Panc1 (cell line): ENCODE data around the gene FSTL1.

Experiments used
- CTCF ChIP-seq: fragments of 450-650 bp; IDR thresholded peaks from 2 replicates; pipeline ENCODE4 v1.5.1; 2017; ENCODE audit warnings: mild to moderate bottlenecking
- POLR2AphosphoS5 ChIP-seq: IDR thresholded peaks from 2 replicates; pipeline ENCODE4 v1.6.1; 2012; ENCODE audit warnings: mild to moderate bottlenecking, low read depth, low read length, moderate library complexity
- REST ChIP-seq, 2 experiments: IDR thresholded peaks; 2 replicates each; pipeline ENCODE4 v1.6.1; 2011 to 2012; ENCODE audit warnings: low read depth in 2 of 2, control low read depth in 1 of 2, low read length in 1 of 2, mild to moderate bottlenecking in 1 of 2, moderate library complexity in 1 of 2; ENCODE audit not compliant: insufficient read depth in 1 of 2

- TF ChIP-seq CTCF (no peak), POLR2AphosphoS5 (no peak), REST (IDR thresholded peaks at IDR 0.05; ENCODE audit: insufficient read depth in 1 of 2, low read depth in 2 of 2, low read length in 1 of 2) (no peak)
These were observed 17.0 kb downstream of the FSTL1 start for GRCh38 chr3:120433662-120434331.
